Measurements from ENCODE around the gene CCDC47. TPM values are rescaled to one million over a fixed set of nuclear protein-coding genes. Genes with fewer than 3 reads are reported as not detected.

Gene CCDC47
- total and polyA plus RNA-seq, 2 experiments from 2014 or later = 38.5 to 61.9 TPM

GRCh38 chr17:63703556-63704258, 69.7 kb downstream of the CCDC47 start (continued):
- TF ChIP-seq ZNF462 (CRISPR knock-in tag; IDR thresholded peaks at IDR 0.05) = no peak

GRCh38 chr17:63703029-63703428, 70.4 kb downstream of the CCDC47 start:
- H3K9me3 Mint-ChIP-seq = no peaks in the 10 kb centered on the region; the same call in 2 of the 3 replicates
- no peak for ATAC-seq
- peak overlapping the region; percentile 47; the same call in 1 of the 3 replicates for H3K4me3 Mint-ChIP-seq
- Histone ChIP-seq H3K27ac (ENCODE audit: low read depth) (no peak overlapping the region), H3K4me2 (no peak overlapping the region), H3K4me3 (no peak overlapping the region), H3K4me1 (ENCODE audit: insufficient read depth) (peaks cover 20% of the 10 kb centered on the region), H3K9me2 (ENCODE audit: insufficient read depth) (no peaks in the 10 kb centered on the region), H3K27me3 (ENCODE audit: insufficient read depth) (no peaks in the 10 kb centered on the region; the same call in 1 of the 2 replicates), H3K36me3 (ENCODE audit: insufficient read depth) (no peaks in the 10 kb centered on the region), H3K79me2 (replicated peaks; ENCODE audit: insufficient read depth) (peaks cover 6% of the 10 kb centered on the region; the same call in 1 of the 2 replicates), H2AFZ (no peak overlapping the region), H4K20me1 (replicated peaks; ENCODE audit: insufficient read depth) (no peaks in the 10 kb centered on the region), H3F3A (replicated peaks; ENCODE audit: low read depth) (0 out of 2 replicates have a peak, but pooled peaks cover 3% of the 10 kb centered on the region)
- H3K27me3 Mint-ChIP-seq (ENCODE audit: insufficient read depth, low read depth, poor library complexity) = peaks cover 22% of the 10 kb centered on the region
- no peak overlapping the region for H3K27ac Mint-ChIP-seq
- DNase-seq (ENCODE audit: low spot score) = no peak
- TF ChIP-seq ZNF114 (CRISPR knock-in tag; IDR thresholded peaks at IDR 0.05) (no peak), CREB1 (CRISPR knock-in tag; IDR thresholded peaks at IDR 0.05; ENCODE audit: low read depth) (no peak), ZNF462 (CRISPR knock-in tag; IDR thresholded peaks at IDR 0.05) (no peak), POLR2AphosphoS5 (IDR thresholded peaks at IDR 0.05; ENCODE audit: low read depth) (no peak), EZH2 (IDR thresholded peaks at IDR 0.05; ENCODE audit: low read depth, unreplicated experiment) (no peak)
- H3K36me3 Mint-ChIP-seq (ENCODE audit: low read depth) = peaks cover 30% of the 10 kb centered on the region
- H3K4me1 Mint-ChIP-seq = peaks cover 33% of the 10 kb centered on the region

Measured in GM23338 (cell line).